Liver (tissue), 9 donors: ENCODE measurements around the gene CHST12. TPM values are rescaled to one million over a fixed set of nuclear protein-coding genes. Genes with fewer than 3 reads are reported as not detected.

Experiments
- DNase-seq: peaks from one replicate; pipeline ENCODE4 v3.0.0-alpha.2; 2017; ENCODE audit warnings: low spot score
- H3K27ac ChIP-seq, 2 donors: one replicate each; pipeline ENCODE4 v1.7.0; 2013; ENCODE audit warnings: inconsistent platforms in 2 of 2, low read length in 2 of 2, control low read depth in 1 of 2, low read depth in 1 of 2, mild to moderate bottlenecking in 1 of 2
- H3K27me3 ChIP-seq, 4 donors: one replicate each; pipeline versions ENCODE4 v1.6.1 to v1.7.0; 2013; ENCODE audit warnings: low read length in 3 of 4, inconsistent platforms in 1 of 4, mild to moderate bottlenecking in 1 of 4, moderate library complexity in 1 of 4; ENCODE audit not compliant: control insufficient read depth in 4 of 4, insufficient read depth in 4 of 4
- H3K36me3 ChIP-seq, 4 donors: one replicate each; pipeline versions ENCODE4 v1.6.1 to v1.7.0; 2013; ENCODE audit warnings: low read length in 3 of 4, mild to moderate bottlenecking in 3 of 4, low read depth in 1 of 4, moderate library complexity in 1 of 4; ENCODE audit not compliant: control insufficient read depth in 4 of 4, insufficient read depth in 3 of 4
- H3K4me1 ChIP-seq, 4 donors: one replicate each; pipeline versions ENCODE4 v1.6.1 to v1.7.0; 2013; ENCODE audit warnings: low read length in 3 of 4, mild to moderate bottlenecking in 3 of 4, moderate library complexity in 1 of 4; ENCODE audit not compliant: control insufficient read depth in 4 of 4, insufficient read depth in 4 of 4
- H3K4me3 ChIP-seq, 3 donors: one replicate each; pipeline versions ENCODE4 v1.6.1 to v1.7.0; 2013; ENCODE audit warnings: low read length in 3 of 3, control low read depth in 1 of 3, low read depth in 1 of 3, mild to moderate bottlenecking in 1 of 3
- H3K9ac ChIP-seq, 2 donors: one replicate each; pipeline ENCODE4 v1.7.0; 2013; ENCODE audit warnings: low read length in 2 of 2, mild to moderate bottlenecking in 2 of 2, moderate library complexity in 2 of 2, control low read depth in 1 of 2, low read depth in 1 of 2
- H3K9me3 ChIP-seq, 4 donors: one replicate each; pipeline versions ENCODE4 v1.6.1 to v1.7.0; 2013; ENCODE audit warnings: low read length in 3 of 4; ENCODE audit not compliant: control insufficient read depth in 4 of 4
- ATF3 ChIP-seq: IDR thresholded peaks from 2 replicates; pipeline ENCODE4 v1.6.1; 2016; ENCODE audit warnings: antibody characterized with exemption
- CTCF ChIP-seq: fragments of 150-350 bp; IDR thresholded peaks from 2 replicates; pipeline ENCODE4 v1.5.1; 2017; ENCODE audit warnings: improper control_type of control experiment, low read depth, low read length; ENCODE audit not compliant: missing input control
- EGR1 ChIP-seq, 2 donors: IDR thresholded peaks; 2 replicates each; pipeline ENCODE4 v1.6.1; 2016 to 2018; ENCODE audit warnings: antibody characterized with exemption in 2 of 2, low read depth in 2 of 2
- FOXA1 ChIP-seq: IDR thresholded peaks from 2 replicates; pipeline ENCODE4 v1.6.1; 2016; ENCODE audit warnings: antibody characterized with exemption
- FOXA2 ChIP-seq: IDR thresholded peaks from 2 replicates; pipeline ENCODE4 v1.6.1; 2016; ENCODE audit warnings: antibody characterized with exemption
- GABPA ChIP-seq, 2 donors: IDR thresholded peaks in 1 of 2; conservative IDR thresholded peaks in 1 of 2; 2 replicates each; pipeline ENCODE4 v1.6.1; 2016; ENCODE audit warnings: antibody characterized with exemption in 2 of 2, mild to moderate bottlenecking in 1 of 2, moderate library complexity in 1 of 2
- HNF4A ChIP-seq, 2 donors: conservative IDR thresholded peaks; 2 replicates each; pipeline ENCODE4 v1.6.1; 2016; ENCODE audit warnings: antibody characterized with exemption in 2 of 2, mild to moderate bottlenecking in 2 of 2
- HNF4G ChIP-seq: IDR thresholded peaks from 2 replicates; pipeline ENCODE4 v1.6.1; 2016; ENCODE audit warnings: antibody characterized with exemption
- NR2F2 ChIP-seq: IDR thresholded peaks from 2 replicates; pipeline ENCODE4 v1.6.1; 2016; ENCODE audit warnings: antibody characterized with exemption
- REST ChIP-seq: IDR thresholded peaks from 2 replicates; pipeline ENCODE4 v1.6.1; 2016; ENCODE audit warnings: antibody characterized with exemption, mild to moderate bottlenecking
- RXRA ChIP-seq, 2 donors: IDR thresholded peaks; 2 replicates each; pipeline ENCODE4 v1.6.1; 2017 to 2018; ENCODE audit warnings: antibody characterized with exemption in 2 of 2, mild to moderate bottlenecking in 1 of 2
- SP1 ChIP-seq: IDR thresholded peaks from 2 replicates; pipeline ENCODE4 v1.6.1; 2018; ENCODE audit warnings: antibody characterized with exemption, mild to moderate bottlenecking
- TAF1 ChIP-seq: conservative IDR thresholded peaks from 2 replicates; pipeline ENCODE4 v1.6.1; 2016; ENCODE audit warnings: antibody characterized with exemption, mild to moderate bottlenecking
- YY1 ChIP-seq: IDR thresholded peaks from 2 replicates; pipeline ENCODE4 v1.6.1; 2016; ENCODE audit warnings: antibody characterized with exemption, mild to moderate bottlenecking
- ZBTB33 ChIP-seq: IDR thresholded peaks from 2 replicates; pipeline ENCODE4 v1.6.1; 2016; ENCODE audit warnings: antibody characterized with exemption
- WGBS: extraction: QIAGEN DNeasy Blood & Tissue Kit; methylation state at CpG from one replicate; pipeline ENCODE4 v1.1.7; 2013; 5-methylcytosine and 5-hydroxymethylcytosine counted together
- polyA plus RNA-seq, 2 donors: library from polyadenylated mRNA; stranded (reverse) in 1 of 2; unstranded in 1 of 2; fragments of 200-250 nt in 1 of 2; fragments of >200 nt in 1 of 2; fragmentation: Nextera tagmentation in 1 of 2; extraction: Ambion mirVana in 1 of 2; gene quantifications; one replicate each; pipeline versions ENCODE4 v1.2.1 to v1.2.3, GENCODE V29; 2013 to 2015
- total RNA-seq, 2 donors: library from RNA; depleted of rRNA; stranded (reverse); fragments of >200 nt; gene quantifications; one replicate each; pipeline ENCODE4 v1.2.3, GENCODE V29; 2014
- donor health status: healthy.
- donor health status: healthy.
- donor health status: healthy.
- donor health status: healthy.
- donor health status: healthy.

CHST12 gene
- total and polyA plus RNA-seq, 4 donors, result 3.2 to 11.9 (median 5.2) TPM

GRCh38 chr7:2369139-2369538, 34.3 kb upstream of the CHST12 start:
- 97% methylated on average over 10 of the region's 10 CpGs for WGBS
- Histone ChIP-seq H3K27ac (no peak overlapping the region), H3K27me3 (no peaks in the 10 kb centered on the region), H3K9ac (no peak overlapping the region), H3K4me1 (peaks cover 0 to 10% (median 5%) of the 10 kb centered on the region in 4 donors), H3K36me3 (peaks cover 32 to 86% (median 69%) of the 10 kb centered on the region in 4 donors), H3K4me3 (no peak overlapping the region), H3K9me3 (no peaks in the 10 kb centered on the region)
- TF ChIP-seq ZBTB33 (no peak), TAF1 (no peak), YY1 (no peak)
- DNase-seq, result no peak

- no peak for DNase-seq
- 96% methylated on average over 8 of the region's 8 CpGs for WGBS
- H3K9me3 ChIP-seq, result no peaks in the 10 kb centered on the region
- no peak overlapping the region for H3K4me3 ChIP-seq
- no peak overlapping the region for H3K9ac ChIP-seq
- no peak for TF ChIP-seq RXRA (IDR thresholded peaks at IDR 0.05)
- no peak for TF ChIP-seq ZBTB33
- TF ChIP-seq HNF4G, result no peak
- no peak for TF ChIP-seq HNF4A (conservative IDR thresholded peaks at IDR 0.05)
- no peak for TF ChIP-seq REST
- no peak for TF ChIP-seq SP1
- TF ChIP-seq GABPA (IDR thresholded peaks at IDR 0.05 in 1 of 2, conservative IDR thresholded peaks at IDR 0.05 in 1 of 2), result no peak
- TF ChIP-seq FOXA1, result no peak
- no peak for TF ChIP-seq NR2F2
- no peak for TF ChIP-seq EGR1 (IDR thresholded peaks at IDR 0.05; ENCODE audit: low read depth in 2 of 2)
- TF ChIP-seq CTCF, result no peak
- no peak for TF ChIP-seq ATF3
- no peak for TF ChIP-seq FOXA2
- H3K27ac ChIP-seq, result no peak overlapping the region
- peaks cover 0 to 18% (median 8%) of the 10 kb centered on the region in 4 donors for H3K4me1 ChIP-seq
- H3K36me3 ChIP-seq, result peaks cover 28 to 86% (median 67%) of the 10 kb centered on the region in 4 donors
- H3K27me3 ChIP-seq, result no peaks in the 10 kb centered on the region
Measured at GRCh38 chr7:2371329-2371728, 32.1 kb upstream of the CHST12 start.
